Measurements from ENCODE around the gene ZNF710.

The ZNF710 gene

GRCh38 chr15:90040618-90041017 lies 39.5 kb downstream of the ZNF710 start:
- Histone ChIP-seq H3K27ac (ENCODE audit: low read depth, low read length) (no peak overlapping the region), H3K9ac (ENCODE audit: low read depth, low read length) (no peak overlapping the region), H3K36me3 (ENCODE audit: insufficient read depth, low read length) (no peaks in the 10 kb centered on the region), H3K27me3 (ENCODE audit: insufficient read depth, low read length) (no peaks in the 10 kb centered on the region), H3K4me1 (ENCODE audit: insufficient read depth, low read length) (peaks cover 51% of the 10 kb centered on the region), H3K4me3 (ENCODE audit: low read length) (no peak overlapping the region), H3K9me3 (ENCODE audit: insufficient read depth, low read depth, low read length) (no peaks in the 10 kb centered on the region)
- 84% methylated on average over 6 of the region's 6 CpGs for WGBS

GRCh38 chr15:90042356-90042755 lies 41.2 kb downstream of the ZNF710 start:
- H3K36me3 ChIP-seq (ENCODE audit: insufficient read depth, low read length): no peaks in the 10 kb centered on the region
- no peak overlapping the region for H3K4me3 ChIP-seq (ENCODE audit: low read length)
- no peaks in the 10 kb centered on the region for H3K27me3 ChIP-seq (ENCODE audit: insufficient read depth, low read length)
- no peak overlapping the region for H3K9ac ChIP-seq (ENCODE audit: low read depth, low read length)
- peaks cover 39% of the 10 kb centered on the region for H3K4me1 ChIP-seq (ENCODE audit: insufficient read depth, low read length)
- WGBS: 96% methylated on average over 12 of the region's 12 CpGs
- no peaks in the 10 kb centered on the region for H3K9me3 ChIP-seq (ENCODE audit: insufficient read depth, low read depth, low read length)
- H3K27ac ChIP-seq (ENCODE audit: low read depth, low read length): no peak overlapping the region

- no peak overlapping the region for H3K9ac ChIP-seq (ENCODE audit: low read depth, low read length)
- H3K27ac ChIP-seq (ENCODE audit: low read depth, low read length): peak overlapping the region; percentile 61
- 92% methylated on average over 27 of the region's 27 CpGs for WGBS
- H3K9me3 ChIP-seq (ENCODE audit: insufficient read depth, low read depth, low read length): no peaks in the 10 kb centered on the region
- H3K4me3 ChIP-seq (ENCODE audit: low read length): no peak overlapping the region
- no peaks in the 10 kb centered on the region for H3K27me3 ChIP-seq (ENCODE audit: insufficient read depth, low read length)
- peaks cover 35% of the 10 kb centered on the region for H3K4me1 ChIP-seq (ENCODE audit: insufficient read depth, low read length)
- no peaks in the 10 kb centered on the region for H3K36me3 ChIP-seq (ENCODE audit: insufficient read depth, low read length)
Measured at GRCh38 chr15:90042766-90043529, 41.8 kb downstream of the ZNF710 start.

GRCh38 chr15:90043530-90044010 lies 42.4 kb downstream of the ZNF710 start:
- WGBS: 67% methylated on average over 5 of the region's 5 CpGs
- Histone ChIP-seq H3K36me3 (ENCODE audit: insufficient read depth, low read length) (no peaks in the 10 kb centered on the region), H3K9me3 (ENCODE audit: insufficient read depth, low read depth, low read length) (no peaks in the 10 kb centered on the region), H3K27me3 (ENCODE audit: insufficient read depth, low read length) (no peaks in the 10 kb centered on the region), H3K27ac (ENCODE audit: low read depth, low read length) (peak overlapping the region; percentile 61), H3K4me3 (ENCODE audit: low read length) (no peak overlapping the region), H3K9ac (ENCODE audit: low read depth, low read length) (no peak overlapping the region), H3K4me1 (ENCODE audit: insufficient read depth, low read length) (peaks cover 35% of the 10 kb centered on the region)

GRCh38 chr15:90044191-90044590 lies 43.1 kb downstream of the ZNF710 start:
- no peak overlapping the region for H3K27ac ChIP-seq (ENCODE audit: low read depth, low read length)
- H3K4me1 ChIP-seq (ENCODE audit: insufficient read depth, low read length): peaks cover 35% of the 10 kb centered on the region
- no peaks in the 10 kb centered on the region for H3K9me3 ChIP-seq (ENCODE audit: insufficient read depth, low read depth, low read length)
- no peak overlapping the region for H3K4me3 ChIP-seq (ENCODE audit: low read length)
- H3K36me3 ChIP-seq (ENCODE audit: insufficient read depth, low read length): no peaks in the 10 kb centered on the region
- H3K9ac ChIP-seq (ENCODE audit: low read depth, low read length): no peak overlapping the region
- 94% methylated on average over 14 of the region's 14 CpGs for WGBS
- H3K27me3 ChIP-seq (ENCODE audit: insufficient read depth, low read length): no peaks in the 10 kb centered on the region

- Histone ChIP-seq H3K4me3 (ENCODE audit: low read length) (no peak overlapping the region), H3K4me1 (ENCODE audit: insufficient read depth, low read length) (peaks cover 34% of the 10 kb centered on the region), H3K9ac (ENCODE audit: low read depth, low read length) (no peak overlapping the region), H3K27me3 (ENCODE audit: insufficient read depth, low read length) (no peaks in the 10 kb centered on the region), H3K9me3 (ENCODE audit: insufficient read depth, low read depth, low read length) (no peaks in the 10 kb centered on the region), H3K27ac (ENCODE audit: low read depth, low read length) (no peak overlapping the region), H3K36me3 (ENCODE audit: insufficient read depth, low read length) (no peaks in the 10 kb centered on the region)
- WGBS: 84% methylated on average over 4 of the region's 4 CpGs
Measured at GRCh38 chr15:90044916-90045371, 43.8 kb downstream of the ZNF710 start.

GRCh38 chr15:90046289-90046688 lies 45.2 kb downstream of the ZNF710 start:
- H3K4me1 ChIP-seq (ENCODE audit: insufficient read depth, low read length): peaks cover 21% of the 10 kb centered on the region
- no peaks in the 10 kb centered on the region for H3K27me3 ChIP-seq (ENCODE audit: insufficient read depth, low read length)
- H3K36me3 ChIP-seq (ENCODE audit: insufficient read depth, low read length): no peaks in the 10 kb centered on the region
- 95% methylated on average over 7 of the region's 7 CpGs for WGBS
- H3K27ac ChIP-seq (ENCODE audit: low read depth, low read length): no peak overlapping the region
- no peak overlapping the region for H3K4me3 ChIP-seq (ENCODE audit: low read length)
- H3K9me3 ChIP-seq (ENCODE audit: insufficient read depth, low read depth, low read length): no peaks in the 10 kb centered on the region
- H3K9ac ChIP-seq (ENCODE audit: low read depth, low read length): no peak overlapping the region

- no peak overlapping the region for H3K4me3 ChIP-seq (ENCODE audit: low read length)
- peaks cover 17% of the 10 kb centered on the region for H3K4me1 ChIP-seq (ENCODE audit: insufficient read depth, low read length)
- H3K27ac ChIP-seq (ENCODE audit: low read depth, low read length): no peak overlapping the region
- no peaks in the 10 kb centered on the region for H3K27me3 ChIP-seq (ENCODE audit: insufficient read depth, low read length)
- 93% methylated on average over 12 of the region's 12 CpGs for WGBS
- H3K9ac ChIP-seq (ENCODE audit: low read depth, low read length): no peak overlapping the region
- no peaks in the 10 kb centered on the region for H3K36me3 ChIP-seq (ENCODE audit: insufficient read depth, low read length)
- H3K9me3 ChIP-seq (ENCODE audit: insufficient read depth, low read depth, low read length): no peaks in the 10 kb centered on the region
Measured at GRCh38 chr15:90046911-90047392, 45.8 kb downstream of the ZNF710 start.

GRCh38 chr15:90047956-90048575 lies 46.9 kb downstream of the ZNF710 start:
- Histone ChIP-seq H3K4me1 (ENCODE audit: insufficient read depth, low read length) (peaks cover 8% of the 10 kb centered on the region), H3K27me3 (ENCODE audit: insufficient read depth, low read length) (no peaks in the 10 kb centered on the region), H3K9ac (ENCODE audit: low read depth, low read length) (no peak overlapping the region), H3K27ac (ENCODE audit: low read depth, low read length) (no peak overlapping the region), H3K4me3 (ENCODE audit: low read length) (no peak overlapping the region), H3K9me3 (ENCODE audit: insufficient read depth, low read depth, low read length) (no peaks in the 10 kb centered on the region), H3K36me3 (ENCODE audit: insufficient read depth, low read length) (no peaks in the 10 kb centered on the region)
- 92% methylated on average over 9 of the region's 9 CpGs for WGBS

- Histone ChIP-seq H3K4me1 (ENCODE audit: insufficient read depth, low read length) (0 out of 2 replicates have a peak, but pooled peaks cover 4% of the 10 kb centered on the region), H3K4me3 (ENCODE audit: low read length) (no peak overlapping the region), H3K9ac (ENCODE audit: low read depth, low read length) (no peak overlapping the region), H3K9me3 (ENCODE audit: insufficient read depth, low read depth, low read length) (no peaks in the 10 kb centered on the region), H3K27me3 (ENCODE audit: insufficient read depth, low read length) (no peaks in the 10 kb centered on the region), H3K36me3 (ENCODE audit: insufficient read depth, low read length) (no peaks in the 10 kb centered on the region), H3K27ac (ENCODE audit: low read depth, low read length) (no peak overlapping the region)
- 92% methylated on average over 5 of the region's 5 CpGs for WGBS
Measured at GRCh38 chr15:90049030-90049429, 47.9 kb downstream of the ZNF710 start.
